ENCODE measurements around the gene SCEL. TPM values are rescaled to one million over a fixed set of nuclear protein-coding genes. Genes with fewer than 3 reads are reported as not detected.

SCEL gene
- total and polyA plus RNA-seq, 2 of the 4 experiments (the other 2 are of a cell fraction) = not detected

- WGBS, 2 experiments (ENCODE audit: extremely low coverage in 2 of 2, insufficient read length in 1 of 2) = no CpG with 5 or more reads among the region's 3 CpGs
These were observed 38.6 kb downstream of the SCEL start for GRCh38 chr13:77574096-77574495.

More at GRCh38 chr13:77574096-77574495, 38.6 kb downstream of the SCEL start:
- Histone ChIP-seq H2BK120ac (ENCODE audit: low read depth, low read length) (no peak overlapping the region), H2BK20ac (ENCODE audit: low read depth, low read length) (no peak overlapping the region), H3K4me1 (ENCODE audit: control insufficient read depth, insufficient read depth, low read length) (no peaks in the 10 kb centered on the region), H3K79me1 (ENCODE audit: low read depth in 1 of 2, low read length in 2 of 2) (no peaks in the 10 kb centered on the region), H2AFZ (replicated peaks; ENCODE audit: low read length, poor library complexity) (no peak overlapping the region), H3K18ac (ENCODE audit: low read depth, low read length) (no peak overlapping the region), H3K36me3 (ENCODE audit: control insufficient read depth, insufficient read depth, low read length) (no peaks in the 10 kb centered on the region), H2BK5ac (ENCODE audit: low read depth, low read length, poor library complexity, severe bottlenecking) (no peak overlapping the region), H4K20me1 (ENCODE audit: insufficient read depth, low read length) (no peaks in the 10 kb centered on the region), H4K8ac (ENCODE audit: low read depth in 2 of 2, low read length in 2 of 2) (no peak overlapping the region), H3K27ac (ENCODE audit: insufficient read depth, low read length) (no peak overlapping the region), H3K14ac (replicated peaks; ENCODE audit: low read depth, low read length) (no peak overlapping the region), H3K56ac (ENCODE audit: extremely low read depth, insufficient read depth, low read length) (no peak overlapping the region), H3K9ac (ENCODE audit: low read depth, low read length) (no peak overlapping the region), H2AK9ac (replicated peaks; ENCODE audit: low read depth, low read length, poor library complexity) (no peak overlapping the region), H3K4me3 (ENCODE audit: insufficient read depth, low read depth, low read length) (no peak overlapping the region), H3K4ac (ENCODE audit: low read depth, low read length) (no peak overlapping the region), H3K27me3 (ENCODE audit: control insufficient read depth, insufficient read depth, low read length) (no peaks in the 10 kb centered on the region), H4K5ac (ENCODE audit: low read depth, low read length) (no peak overlapping the region), H3K9me3 (ENCODE audit: control insufficient read depth, insufficient read depth, low read length) (no peaks in the 10 kb centered on the region), H2AK5ac (ENCODE audit: low read depth, low read length) (no peak overlapping the region), H3K23ac (ENCODE audit: low read depth, low read length) (no peak overlapping the region), H2BK15ac (ENCODE audit: low read depth, low read length) (no peak overlapping the region), H3K4me2 (ENCODE audit: low read depth, low read length) (no peak overlapping the region), H3K9me1 (ENCODE audit: insufficient read depth, low read length) (no peaks in the 10 kb centered on the region), H4K91ac (ENCODE audit: insufficient read depth, low read depth, low read length) (no peak overlapping the region)
- POLR2A ChIA-PET (ENCODE audit: unreplicated experiment) = no interaction called here
- CTCF ChIA-PET = interaction anchor here (0.5 kb wide), 1 partner anchor 903 kb away, joined by 3 read pairs; no protein-coding TSS in a partner anchor
- dilution Hi-C loops (cut with HindIII; ENCODE audit: low sequenced_read_pairs, unreplicated experiment) (no loop called here), in situ Hi-C loops (cut with MboI; ENCODE audit: low sequenced_read_pairs) (no loop called here), intact Hi-C loops (cut with micrococcal nuclease) (no loop called here)
- ATAC-seq (ENCODE audit: low read depth) = no peak
- DNase-seq = no peak
- TF ChIP-seq MXI1 (IDR thresholded peaks at IDR 0.05; ENCODE audit: borderline replicate concordance, low read depth, low read length) (no peak), SMC3 (IDR thresholded peaks at IDR 0.05; ENCODE audit: low read depth, low read length) (no peak)
- no TSS peak for BruUV-seq (replicated peaks)

Data from IMR-90 (cell line).